Left lung (tissue), 10 donors: ENCODE measurements around the gene PRRC2A. TPM values are rescaled to one million over a fixed set of nuclear protein-coding genes. Genes with fewer than 3 reads are reported as not detected.
A peak's percentile ranks its signal among the peaks of the same experiment; 100 is the strongest.

Source experiments
- ATAC-seq: fragments of 200-7000 bp; cut with Tn5 transposase; one replicate; pipeline ENCODE4 v1.9.1; 2020; ENCODE audit warnings: moderate library complexity
- DNase-seq, 4 donors: peaks; one replicate each; pipeline ENCODE4 v3.0.0-alpha.2; 2013 to 2020
- H3K27ac ChIP-seq, 2 donors: fragments of 200-600 bp; sonication (generic) in 1 of 2; one replicate each; pipeline versions ENCODE4 v1.5.0 to v1.8.0; 2020 to 2021
- H3K27me3 ChIP-seq, 2 donors: fragments of 200-600 bp; sonication (generic) in 1 of 2; one replicate each; pipeline versions ENCODE4 v1.5.0 to v1.8.0; 2020 to 2021
- H3K36me3 ChIP-seq, 2 donors: fragments of 200-600 bp; sonication (generic) in 1 of 2; one replicate each; pipeline versions ENCODE4 v1.5.0 to v1.8.0; 2020 to 2021
- H3K4me1 ChIP-seq, 2 donors: fragments of 200-600 bp; one replicate each; pipeline ENCODE4 v1.8.0; 2021
- H3K4me3 ChIP-seq, 2 donors: fragments of 200-600 bp; sonication (generic) in 1 of 2; one replicate each; pipeline versions ENCODE4 v1.5.0 to v1.8.0; 2020 to 2021; ENCODE audit warnings: mild to moderate bottlenecking in 1 of 2
- H3K9me3 ChIP-seq, 2 donors: fragments of 200-600 bp; sonication (generic) in 1 of 2; one replicate each; pipeline versions ENCODE4 v1.5.0 to v1.8.0; 2020 to 2021
- intact Hi-C, 2 donors: fragments of 100-400 bp; cut with DNase I; formaldehyde crosslinking; loops; one replicate each; pipeline versions ENCODE4 v1.11.2 to v1.14.2; 2022
- polyA plus RNA-seq, 6 donors: library from polyadenylated mRNA; unstranded; fragments of 120-200 nt; gene quantifications; one replicate each; pipeline ENCODE4 v1.2.1, GENCODE V29; 2013; ENCODE audit not compliant: insufficient read length in 6 of 6
- total RNA-seq, 2 donors: library from RNA; stranded (reverse); fragmentation: NEBNext Ultra II Directional; extraction: Animal tissue kit (Norgen Biotek cat#: 25700); gene quantifications; one replicate each; pipeline ENCODE4 v1.2.1, GENCODE V29; 2021
- TF ChIP-seq, protein P1 (sequence below), 2 donors: fragments of 200-600 bp; sonication (generic) in 1 of 2; IDR thresholded peaks; one replicate each; pipeline versions ENCODE4 v1.5.0 to v1.8.0; 2021; ENCODE audit warnings: antibody characterized with exemption in 2 of 2
- donor health status: DM: no; HTN: yes; CAD: no.
- donor health status: DM: no; HTN: no; CAD: no.

The PRRC2A gene
- total and polyA plus RNA-seq, 8 donors, result 130 to 201 (median 164) TPM

DNA sequence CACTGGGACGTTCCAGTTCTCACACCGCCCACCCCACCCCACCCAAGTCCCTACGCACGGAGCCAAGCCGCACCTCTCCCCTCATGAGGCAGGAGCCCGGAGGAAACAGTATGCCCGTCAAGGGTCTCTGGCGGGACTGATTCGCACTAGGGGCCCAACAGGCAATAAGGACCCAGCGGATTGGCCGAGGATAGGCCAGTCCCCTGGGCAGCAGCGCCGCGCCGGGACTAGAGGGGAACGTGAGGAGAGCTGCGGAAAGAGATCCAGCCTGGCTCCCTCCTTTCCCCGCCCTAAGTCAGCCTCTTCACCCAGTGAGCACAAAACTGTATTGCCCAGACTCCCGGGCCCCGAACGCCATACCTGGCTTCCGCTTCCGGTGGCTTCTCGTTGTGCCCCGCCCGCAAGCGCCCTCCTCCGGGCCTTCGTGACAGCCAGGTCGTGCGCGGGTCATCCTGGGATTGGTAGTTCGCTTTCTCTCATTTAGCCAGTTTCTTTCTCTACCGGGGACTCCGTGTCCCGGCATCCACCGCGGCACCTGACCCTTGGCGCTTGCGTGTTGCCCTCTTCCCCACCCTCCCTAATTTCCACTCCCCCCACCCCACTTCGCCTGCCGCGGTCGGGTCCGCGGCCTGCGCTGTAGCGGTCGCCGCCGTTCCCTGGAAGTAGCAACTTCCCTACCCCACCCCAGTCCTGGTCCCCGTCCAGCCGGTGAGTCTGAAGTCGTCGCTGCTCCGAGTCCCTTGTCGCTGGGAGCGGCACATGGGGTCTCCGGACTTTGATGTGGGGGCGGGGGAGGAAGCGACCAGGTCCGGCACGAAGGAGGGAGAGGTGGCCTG, 45.2 kb downstream of the PRRC2A start, which contains the start of gene CSNK2B:
Gene CSNK2B (plus strand): TSS at position 580 of the 836 bp plus-strand sequence. CDS start 752 bp downstream, outside the sequence.
- intact Hi-C loops, result no loop called here
- H3K36me3 ChIP-seq, result peaks cover 0 to 62% of the 10 kb centered on the region in 2 donors

DNA sequence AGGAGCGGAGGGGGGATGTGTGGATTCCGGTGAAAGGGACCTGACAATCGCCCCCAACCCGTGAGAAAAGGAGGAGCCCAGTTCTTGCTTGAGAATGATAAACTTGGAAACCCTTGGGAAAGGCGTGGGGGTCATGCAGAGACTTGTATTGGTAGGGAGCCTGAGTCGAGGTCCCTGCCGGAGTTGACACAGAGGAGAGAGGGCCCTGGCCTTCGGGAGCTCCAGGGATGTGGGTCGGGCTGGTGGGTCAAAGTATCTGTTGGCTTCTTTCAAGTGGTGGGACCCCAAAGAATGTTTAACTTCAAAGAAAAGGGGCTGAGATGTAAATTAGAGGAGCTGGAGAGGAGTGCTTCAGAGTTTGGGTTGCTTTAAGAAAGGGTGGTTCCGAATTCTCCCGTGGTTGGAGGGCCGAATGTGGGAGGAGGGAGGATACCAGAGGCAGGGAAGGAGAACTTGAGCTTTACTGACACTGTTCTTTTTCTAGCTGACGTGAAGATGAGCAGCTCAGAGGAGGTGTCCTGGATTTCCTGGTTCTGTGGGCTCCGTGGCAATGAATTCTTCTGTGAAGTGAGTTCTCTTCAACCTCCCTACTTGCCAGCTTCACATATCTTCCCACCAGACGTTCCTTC, 45.9 kb downstream of the PRRC2A start:
- H3K4me3 ChIP-seq, result peak overlapping the region; percentile 57 to 66
- intact Hi-C loops, result no loop called here
- TF ChIP-seq, protein P1, sequence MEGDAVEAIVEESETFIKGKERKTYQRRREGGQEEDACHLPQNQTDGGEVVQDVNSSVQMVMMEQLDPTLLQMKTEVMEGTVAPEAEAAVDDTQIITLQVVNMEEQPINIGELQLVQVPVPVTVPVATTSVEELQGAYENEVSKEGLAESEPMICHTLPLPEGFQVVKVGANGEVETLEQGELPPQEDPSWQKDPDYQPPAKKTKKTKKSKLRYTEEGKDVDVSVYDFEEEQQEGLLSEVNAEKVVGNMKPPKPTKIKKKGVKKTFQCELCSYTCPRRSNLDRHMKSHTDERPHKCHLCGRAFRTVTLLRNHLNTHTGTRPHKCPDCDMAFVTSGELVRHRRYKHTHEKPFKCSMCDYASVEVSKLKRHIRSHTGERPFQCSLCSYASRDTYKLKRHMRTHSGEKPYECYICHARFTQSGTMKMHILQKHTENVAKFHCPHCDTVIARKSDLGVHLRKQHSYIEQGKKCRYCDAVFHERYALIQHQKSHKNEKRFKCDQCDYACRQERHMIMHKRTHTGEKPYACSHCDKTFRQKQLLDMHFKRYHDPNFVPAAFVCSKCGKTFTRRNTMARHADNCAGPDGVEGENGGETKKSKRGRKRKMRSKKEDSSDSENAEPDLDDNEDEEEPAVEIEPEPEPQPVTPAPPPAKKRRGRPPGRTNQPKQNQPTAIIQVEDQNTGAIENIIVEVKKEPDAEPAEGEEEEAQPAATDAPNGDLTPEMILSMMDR (IDR thresholded peaks at IDR 0.05), result no peak
- DNase-seq (no peak), ATAC-seq (no peak)
- peaks cover 19 to 51% of the 10 kb centered on the region in 2 donors for H3K4me1 ChIP-seq
- H3K27ac ChIP-seq, result peak overlapping the region; percentile 93 to 94
- H3K9me3 ChIP-seq, result no peaks in the 10 kb centered on the region
- H3K27me3 ChIP-seq, result no peaks in the 10 kb centered on the region
- peaks cover 0 to 69% of the 10 kb centered on the region in 2 donors for H3K36me3 ChIP-seq

More for the DNA sequence above, 45.2 kb downstream of the PRRC2A start, which contains the start of gene CSNK2B:
- ATAC-seq (peak; percentile 93), DNase-seq (peak; percentile 97 to 99 (median 98))
- H3K4me1 ChIP-seq, result peaks cover 19 to 58% of the 10 kb centered on the region in 2 donors
- TF ChIP-seq, protein P1 (IDR thresholded peaks at IDR 0.05), result peak in 1 of 2 donors; percentile 26
- peak within 1 kb of the TSS; percentile 93 to 94 for H3K27ac ChIP-seq
- no peaks in the 10 kb centered on the region for H3K9me3 ChIP-seq
- no peaks in the 10 kb centered on the region for H3K27me3 ChIP-seq
- H3K4me3 ChIP-seq, result peak within 1 kb of the TSS; percentile 57 to 66

GRCh38 chr6:31669676-31670075, 49.2 kb downstream of the PRRC2A start, which contains the start of gene LY6G5B:
LY6G5B (plus strand) TSS chr6:31669976; CDS start chr6:31670951, 975 bp downstream.
- DNase-seq, result no peak
- TF ChIP-seq, protein P1 (IDR thresholded peaks at IDR 0.05), result no peak
- ATAC-seq, result no peak
- H3K27ac ChIP-seq, result no peak within 1 kb of the TSS
- peaks cover 6 to 24% of the 10 kb centered on the region in 2 donors for H3K4me1 ChIP-seq
- no peaks in the 10 kb centered on the region for H3K27me3 ChIP-seq
- peaks cover 0 to 73% of the 10 kb centered on the region in 2 donors for H3K36me3 ChIP-seq
- intact Hi-C loops, result loop anchor here in 1 of 2 donors (10.0 kb wide), 2 partner anchors 195 to 285 kb away; partner anchors contain the start of genes NELFE, NEU1 and SKIC2
- no peaks in the 10 kb centered on the region for H3K9me3 ChIP-seq
- no peak within 1 kb of the TSS for H3K4me3 ChIP-seq

DNA sequence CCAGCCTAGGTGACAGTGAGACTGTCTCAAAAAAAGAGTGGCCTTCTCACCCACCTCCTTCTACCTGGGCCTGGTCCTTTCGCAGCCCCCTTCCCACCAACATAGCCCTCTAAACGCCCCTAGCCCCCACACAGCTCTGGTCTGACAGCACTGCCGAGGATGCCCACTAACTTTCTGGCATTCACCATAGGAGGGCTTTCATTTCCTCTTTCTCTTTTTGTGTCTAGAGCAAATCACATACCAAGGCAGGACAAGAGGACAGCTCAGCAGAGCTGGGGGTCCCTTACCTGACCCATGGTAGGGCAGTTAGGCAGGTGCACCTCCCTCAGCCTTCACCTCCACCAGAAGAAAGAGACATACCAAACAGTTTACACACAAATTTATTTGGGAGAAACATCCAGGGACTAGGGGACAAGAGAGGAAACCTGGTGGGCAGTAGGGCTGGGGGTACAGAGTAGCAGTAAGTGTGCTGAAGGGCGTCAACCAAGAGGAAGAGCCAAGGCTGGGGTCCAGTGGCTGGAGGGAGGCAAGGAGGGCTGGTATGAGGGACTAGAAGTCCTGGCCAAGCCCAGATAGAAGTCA, 55.9 kb downstream of the PRRC2A start:
- H3K36me3 ChIP-seq, result peaks cover 0 to 27% of the 10 kb centered on the region in 2 donors
- intact Hi-C loops, result loop anchor here in 1 of 2 donors (10.0 kb wide), 2 partner anchors 188 to 278 kb away; partner anchors contain the start of genes NELFE, NEU1 and SKIC2
- no peaks in the 10 kb centered on the region for H3K27me3 ChIP-seq
- peaks cover 5 to 13% of the 10 kb centered on the region in 2 donors for H3K4me1 ChIP-seq
- H3K27ac ChIP-seq, result no peak overlapping the region
- H3K4me3 ChIP-seq, result no peak overlapping the region
- no peak for DNase-seq
- TF ChIP-seq, protein P1 (IDR thresholded peaks at IDR 0.05), result no peak
- H3K9me3 ChIP-seq, result no peaks in the 10 kb centered on the region
- ATAC-seq, result no peak
